Upper lobe of left lung (tissue), 4 donors: Measurements from ENCODE around the gene TMCC3.

ENCODE experiments used
- EP300 ChIP-seq, 4 donors: sonication (generic); formaldehyde crosslinking; IDR thresholded peaks; one replicate each; pipeline ENCODE4 v1.5.1; 2017; ENCODE audit warnings: antibody characterized with exemption in 4 of 4, control low read depth in 2 of 4
- TF ChIP-seq, protein P1 (sequence below), 6 experiments: fragments of 450-650 bp in 4 of 6; fragments of 200-600 bp in 2 of 6; sonication (generic) in 2 of 6; IDR thresholded peaks; one replicate each; pipeline ENCODE4 v1.5.1; 2016 to 2019; ENCODE audit warnings: antibody characterized with exemption in 6 of 6

DNA sequence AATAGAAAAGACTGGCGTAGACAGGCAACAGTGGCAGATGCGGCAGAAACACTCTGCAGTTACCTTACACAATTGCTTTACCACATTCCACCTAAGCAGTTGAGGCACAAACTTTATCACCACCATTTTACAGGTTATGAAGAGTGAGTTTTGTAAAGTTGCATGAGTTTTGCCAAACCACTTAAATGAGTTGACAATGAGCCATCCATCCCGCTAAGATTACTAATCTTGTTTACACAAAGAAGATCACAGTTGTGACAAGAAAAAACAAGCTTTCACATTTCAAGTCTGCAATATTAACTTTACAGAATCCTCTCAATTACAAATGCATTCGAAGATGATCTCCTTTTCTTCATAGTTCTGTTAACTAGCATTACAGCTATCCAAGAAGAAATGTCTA, 1.8 kb downstream of the TMCC3 start:
- TF ChIP-seq, protein P1, sequence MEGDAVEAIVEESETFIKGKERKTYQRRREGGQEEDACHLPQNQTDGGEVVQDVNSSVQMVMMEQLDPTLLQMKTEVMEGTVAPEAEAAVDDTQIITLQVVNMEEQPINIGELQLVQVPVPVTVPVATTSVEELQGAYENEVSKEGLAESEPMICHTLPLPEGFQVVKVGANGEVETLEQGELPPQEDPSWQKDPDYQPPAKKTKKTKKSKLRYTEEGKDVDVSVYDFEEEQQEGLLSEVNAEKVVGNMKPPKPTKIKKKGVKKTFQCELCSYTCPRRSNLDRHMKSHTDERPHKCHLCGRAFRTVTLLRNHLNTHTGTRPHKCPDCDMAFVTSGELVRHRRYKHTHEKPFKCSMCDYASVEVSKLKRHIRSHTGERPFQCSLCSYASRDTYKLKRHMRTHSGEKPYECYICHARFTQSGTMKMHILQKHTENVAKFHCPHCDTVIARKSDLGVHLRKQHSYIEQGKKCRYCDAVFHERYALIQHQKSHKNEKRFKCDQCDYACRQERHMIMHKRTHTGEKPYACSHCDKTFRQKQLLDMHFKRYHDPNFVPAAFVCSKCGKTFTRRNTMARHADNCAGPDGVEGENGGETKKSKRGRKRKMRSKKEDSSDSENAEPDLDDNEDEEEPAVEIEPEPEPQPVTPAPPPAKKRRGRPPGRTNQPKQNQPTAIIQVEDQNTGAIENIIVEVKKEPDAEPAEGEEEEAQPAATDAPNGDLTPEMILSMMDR (IDR thresholded peaks at IDR 0.05): no peak
- TF ChIP-seq EP300 (IDR thresholded peaks at IDR 0.05): no peak
